ENCODE results near the gene CEP120.
"Not testable (repeated sequence)": the region's sequence is repeated elsewhere in the genome, so short reads cannot be mapped to it uniquely, and the experiment has no call there.

Gene CEP120

DNA sequence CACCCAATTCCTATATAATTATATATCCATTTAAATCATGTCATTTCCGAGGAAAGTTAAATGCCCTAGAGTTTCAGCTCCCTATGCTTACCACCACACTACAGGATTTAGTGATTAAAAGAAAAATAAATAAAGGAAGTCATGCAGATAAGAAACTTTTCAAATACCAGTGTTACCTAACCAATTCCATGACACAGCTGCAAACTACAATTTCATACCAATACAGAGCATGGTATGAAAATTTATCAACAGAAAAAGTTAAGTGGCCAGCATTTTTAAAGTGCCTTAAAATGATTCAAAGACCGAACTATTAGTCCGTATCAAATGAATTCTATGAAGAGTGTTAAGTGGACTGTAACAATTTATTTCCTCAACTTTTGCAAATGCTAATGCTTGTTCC is 35.9 kb downstream of the CEP120 start:
- no peak for DNase-seq (ENCODE audit: low read depth)

DNA sequence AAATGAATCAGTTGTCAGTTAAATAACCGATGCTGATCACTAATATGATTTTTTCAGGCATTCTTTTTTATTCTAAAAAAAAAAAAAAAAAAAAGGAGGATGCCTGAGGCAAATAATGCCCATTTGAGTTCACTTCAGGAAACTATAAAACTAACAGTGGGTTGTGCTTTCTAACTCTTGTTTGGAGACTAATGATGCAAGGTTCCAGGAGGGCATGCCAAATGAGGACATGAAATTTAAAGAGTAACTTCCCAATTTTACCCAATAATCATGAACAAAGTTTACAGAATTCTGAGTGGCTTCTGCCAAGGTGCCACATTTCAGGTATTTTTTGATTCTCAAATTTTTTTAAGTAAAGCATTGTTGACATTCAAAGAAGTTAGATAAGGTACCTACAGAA is 41.0 kb downstream of the CEP120 start:
- no peak for DNase-seq (ENCODE audit: low read depth)

DNA sequence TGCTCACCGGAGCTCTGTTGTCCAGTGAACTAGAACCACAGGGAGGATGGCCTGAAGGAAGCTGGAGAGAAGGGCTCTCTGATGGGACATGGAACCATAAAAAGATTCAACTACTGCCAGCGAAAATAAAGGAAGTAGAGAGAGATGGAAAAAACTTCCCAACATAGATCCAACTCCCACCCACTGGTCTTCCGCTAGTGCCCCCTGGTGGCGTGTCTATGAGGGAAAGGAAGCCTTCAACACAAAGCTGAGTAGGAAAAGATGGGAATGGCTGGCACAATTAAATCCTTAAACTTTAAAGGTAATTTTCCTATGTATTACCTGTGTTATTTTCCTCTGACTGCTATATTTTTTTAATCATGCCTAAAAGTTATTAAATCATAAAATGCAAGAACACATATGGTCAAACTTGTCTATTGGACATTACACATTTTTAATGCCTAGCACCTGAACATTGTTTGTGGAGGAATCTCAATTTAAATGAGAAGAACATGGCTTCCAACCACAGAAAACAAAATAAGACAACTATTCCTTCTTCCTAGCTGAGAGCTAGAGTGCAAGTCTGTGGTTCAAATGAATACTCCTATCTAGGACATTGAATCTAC is 51.5 kb downstream of the CEP120 start:
- peak; percentile 13 for DNase-seq (ENCODE audit: low read depth)

DNA sequence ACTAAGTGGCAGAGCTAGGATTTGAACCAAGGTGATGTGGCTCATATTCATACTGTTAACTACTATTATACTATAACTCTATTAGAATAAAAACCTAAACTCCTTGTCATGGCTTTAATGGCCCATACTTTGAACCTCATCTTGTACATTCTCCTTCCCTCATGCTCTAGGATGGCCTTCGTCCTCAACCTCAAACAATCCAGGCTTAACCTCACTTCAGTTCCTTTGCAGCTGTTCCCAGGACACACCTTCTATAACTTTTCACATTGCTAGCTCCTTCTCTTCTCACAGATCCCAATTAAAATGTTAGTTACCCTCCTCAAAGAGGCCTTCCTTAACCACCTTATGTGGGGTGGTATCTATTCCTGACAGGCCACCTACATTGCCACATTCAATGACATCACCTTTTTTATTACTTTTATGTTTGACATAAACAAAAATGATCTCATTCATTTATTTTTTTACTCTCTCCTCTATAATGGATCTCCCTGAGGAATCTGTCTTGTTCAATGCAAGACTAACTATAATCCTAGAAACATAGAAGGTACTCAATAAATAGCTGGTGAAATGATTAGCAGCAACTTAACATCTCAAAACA is 53.7 kb downstream of the CEP120 start:
- DNase-seq (ENCODE audit: low read depth): no peak

DNA sequence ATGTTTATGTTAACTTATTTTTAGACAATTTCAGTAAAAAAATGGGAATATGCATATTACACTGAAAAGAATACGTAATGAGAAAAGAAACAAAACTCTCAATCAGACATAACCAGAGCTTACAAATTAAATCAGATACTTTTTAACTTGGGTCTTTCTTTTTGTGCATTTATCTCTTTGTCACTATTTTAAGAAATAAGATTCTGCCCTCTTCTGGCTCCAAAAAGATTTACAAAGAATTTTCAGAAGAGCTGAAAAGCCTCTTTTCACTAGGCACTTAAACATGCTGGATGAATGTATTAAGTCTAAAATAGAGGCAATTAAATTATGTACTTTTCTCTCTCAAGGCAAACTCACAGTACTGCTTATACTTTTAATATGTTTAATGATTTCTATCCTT is 55.5 kb downstream of the CEP120 start:
- no peak for DNase-seq (ENCODE audit: low read depth)

DNA sequence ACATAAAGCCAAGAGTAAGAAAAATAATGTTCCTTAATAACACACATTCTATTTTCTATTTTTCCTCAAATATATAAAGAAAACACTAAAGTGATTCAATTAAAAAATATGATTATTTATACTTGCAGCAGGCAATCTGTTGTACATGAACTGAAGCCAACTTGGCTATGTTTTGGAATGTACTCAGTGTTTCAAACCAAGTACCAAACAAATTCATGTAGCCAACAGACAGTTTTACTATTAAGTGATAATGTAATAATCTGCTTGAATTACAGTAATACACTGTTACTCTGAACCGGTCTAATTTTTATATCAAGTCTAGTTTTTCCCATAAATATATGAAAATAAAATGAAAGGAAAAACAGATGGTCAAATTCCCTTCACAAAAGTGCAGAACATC is 58.0 kb downstream of the CEP120 start:
- no peak for DNase-seq (ENCODE audit: low read depth)

DNA sequence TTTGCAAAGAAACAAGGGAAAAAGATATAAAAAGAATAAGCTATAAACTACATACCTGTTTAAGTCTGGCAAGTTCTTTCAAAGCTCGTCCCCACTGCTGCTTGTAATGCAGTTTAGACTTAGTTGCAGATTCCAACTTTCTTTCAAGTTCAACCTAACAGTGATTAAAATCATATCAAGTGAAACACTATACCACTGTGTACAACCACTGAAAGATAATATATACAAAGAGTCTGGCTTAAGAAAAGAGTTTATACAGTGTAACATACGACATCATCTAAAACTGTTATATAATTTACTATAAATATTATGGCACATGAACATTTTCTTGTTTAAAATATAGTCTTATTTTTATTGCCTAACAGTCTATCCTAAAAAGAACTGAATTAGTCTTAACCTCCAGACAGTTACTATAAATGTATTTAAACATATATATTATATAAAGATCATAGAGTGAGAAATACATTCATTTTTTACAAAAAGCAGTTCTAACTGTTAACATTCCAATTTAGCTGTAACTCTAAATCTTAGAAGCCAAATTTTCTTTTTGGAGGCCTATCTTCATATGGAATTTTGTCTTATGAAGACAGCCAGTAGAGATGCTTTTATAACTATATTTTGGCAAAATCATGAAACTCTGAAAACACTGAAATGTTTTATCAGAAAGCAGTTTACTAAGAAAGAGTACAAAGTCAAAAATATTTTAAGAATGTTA is 58.6 kb downstream of the CEP120 start:
- DNase-seq (ENCODE audit: low read depth): no peak

DNA sequence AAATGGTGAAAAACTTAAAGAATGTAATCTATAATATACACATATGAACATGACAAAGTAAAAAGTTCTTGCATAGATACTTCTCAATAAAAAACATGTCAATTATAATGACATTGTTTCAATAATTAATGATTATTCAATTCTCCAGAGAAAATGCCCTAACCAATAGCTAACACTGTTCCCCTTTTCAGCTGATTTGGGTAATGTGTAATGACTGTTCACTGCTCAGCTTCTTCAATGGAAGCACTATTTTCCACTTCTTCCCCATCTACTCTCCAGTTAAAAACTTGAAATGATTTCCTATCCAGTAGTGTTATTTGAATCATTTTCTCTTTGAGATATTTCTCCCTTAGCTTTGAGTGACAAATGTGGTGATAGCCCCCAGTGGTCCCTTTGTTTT is 62.3 kb downstream of the CEP120 start:
- no peak for DNase-seq (ENCODE audit: low read depth)

DNA sequence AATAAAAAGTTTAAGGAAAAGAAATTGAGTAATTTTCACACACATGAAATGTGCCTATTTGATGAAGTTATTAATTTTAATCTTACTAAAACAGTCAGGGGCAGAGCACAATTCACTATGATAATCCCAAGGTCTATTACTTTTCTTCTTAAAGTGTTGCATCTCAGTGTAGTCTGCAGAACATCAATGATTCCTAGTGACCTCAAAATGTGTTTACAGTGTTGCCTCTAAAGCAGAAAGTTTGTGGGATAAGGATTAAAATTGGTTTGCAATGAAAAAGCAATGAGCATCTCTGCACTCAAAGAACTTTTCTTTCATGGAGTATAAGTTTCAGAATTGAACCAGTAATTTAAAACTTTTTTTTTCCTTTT is 63.0 kb downstream of the CEP120 start:
- no peak for DNase-seq (ENCODE audit: low read depth)

DNA sequence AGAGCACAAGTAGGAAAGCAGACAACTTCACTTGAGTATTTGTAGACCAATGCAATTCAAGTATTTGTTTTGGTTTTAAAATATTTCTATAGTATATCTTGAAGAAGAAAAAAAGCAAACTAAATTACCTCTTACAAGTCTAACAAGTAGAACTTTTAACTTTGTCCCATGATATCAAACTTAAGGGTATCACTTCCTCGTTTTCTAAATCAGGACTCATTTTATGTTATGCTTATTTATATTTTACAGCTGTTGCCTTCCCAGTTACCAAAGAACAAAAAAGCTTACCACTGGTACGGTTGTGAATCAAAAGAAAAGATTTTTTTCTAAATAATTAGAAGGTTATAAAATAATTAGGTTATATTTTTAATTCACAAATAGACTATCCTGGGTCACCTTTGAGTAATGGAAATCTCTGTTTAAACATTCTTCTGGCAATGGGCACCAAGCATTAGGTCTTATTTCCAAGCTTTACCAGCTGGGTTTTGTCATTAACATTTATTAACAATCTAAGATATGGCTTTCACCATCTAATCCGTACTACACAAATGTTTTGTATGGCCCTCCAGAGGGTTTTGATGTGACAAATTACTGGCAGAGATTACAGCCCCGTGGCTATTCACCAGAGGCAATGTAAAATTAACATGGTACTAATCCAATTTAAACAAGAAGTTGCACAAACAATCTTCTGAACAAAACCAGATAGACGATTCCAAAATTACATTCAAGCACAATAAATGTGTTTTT is 63.6 kb downstream of the CEP120 start:
- DNase-seq (ENCODE audit: low read depth): no peak

DNA sequence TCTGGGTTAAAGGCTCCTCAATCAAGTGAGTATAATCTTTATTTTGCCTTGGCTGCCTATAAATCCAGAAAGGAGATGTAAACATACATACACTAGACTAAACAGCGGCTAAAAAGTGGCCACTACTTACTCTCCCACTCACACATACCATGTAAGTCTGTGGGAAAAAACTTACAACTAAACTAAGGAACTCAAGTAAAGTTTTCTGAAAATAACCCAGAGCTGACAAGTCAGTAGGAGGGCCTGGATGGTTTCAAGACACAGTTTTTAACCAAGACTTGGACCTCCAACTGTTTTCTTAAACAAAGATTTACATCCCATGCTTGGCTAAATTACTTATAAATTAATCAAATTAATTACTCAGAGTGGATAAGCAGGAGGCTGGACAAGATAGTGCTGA is 64.5 kb downstream of the CEP120 start:
- DNase-seq (ENCODE audit: low read depth): no peak

DNA sequence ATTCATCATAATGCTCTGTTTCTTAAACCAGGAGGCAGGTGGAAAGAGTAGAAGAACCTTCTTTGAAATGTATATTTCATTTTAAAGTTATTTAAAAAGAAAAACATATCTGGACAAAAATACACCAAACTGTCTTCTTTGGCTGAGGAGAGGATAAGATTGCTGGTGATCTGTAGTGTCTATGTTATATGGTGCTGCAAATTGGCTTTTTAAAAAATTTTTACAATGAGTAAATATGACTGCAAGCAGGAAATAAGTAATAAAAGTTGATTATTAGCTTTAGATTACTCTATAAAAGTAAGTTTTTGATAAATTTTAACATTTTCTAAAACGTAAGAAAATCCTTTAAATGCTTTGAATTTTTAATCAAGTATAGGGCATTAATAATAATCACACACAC is 64.9 kb downstream of the CEP120 start:
- no peak for DNase-seq (ENCODE audit: low read depth)

DNA sequence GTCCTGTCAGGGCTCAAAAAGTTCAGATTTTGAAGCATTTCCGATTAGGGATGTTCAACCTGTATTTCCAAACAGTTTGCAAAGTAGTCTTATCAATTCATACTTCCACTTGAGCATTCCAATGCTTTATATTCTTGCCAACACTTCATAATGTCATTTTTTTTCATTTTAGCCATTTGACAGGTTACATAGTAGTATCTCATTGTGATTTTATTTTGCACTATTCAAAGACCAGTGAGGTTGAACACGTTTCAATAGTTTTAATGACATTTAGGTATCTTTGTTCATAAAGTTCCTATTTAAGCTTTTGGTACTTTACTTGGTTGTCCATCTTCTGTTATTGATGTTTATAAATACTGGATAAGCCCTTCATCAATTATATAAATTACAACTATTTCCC is 71.4 kb downstream of the CEP120 start:
- DNase-seq (ENCODE audit: low read depth): no peak

DNA sequence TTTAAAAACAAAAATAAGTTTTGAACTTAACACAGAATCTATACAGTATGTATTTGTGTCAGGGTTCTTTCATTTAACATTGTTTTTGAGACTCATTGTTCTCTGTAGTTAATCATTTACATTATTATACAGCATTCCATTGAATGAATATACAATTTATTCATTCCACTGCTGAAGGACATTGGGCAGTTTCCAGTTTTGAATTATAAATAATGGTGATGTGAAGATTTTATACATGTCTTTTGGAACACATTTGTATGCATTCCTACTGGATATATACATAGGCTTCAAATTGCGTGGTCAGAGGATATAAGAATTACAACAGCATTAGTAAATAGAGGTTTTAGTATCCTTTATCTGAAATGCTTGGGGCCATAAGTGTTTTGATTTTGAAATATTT is 72.0 kb downstream of the CEP120 start:
- DNase-seq (ENCODE audit: low read depth): no peak

DNA sequence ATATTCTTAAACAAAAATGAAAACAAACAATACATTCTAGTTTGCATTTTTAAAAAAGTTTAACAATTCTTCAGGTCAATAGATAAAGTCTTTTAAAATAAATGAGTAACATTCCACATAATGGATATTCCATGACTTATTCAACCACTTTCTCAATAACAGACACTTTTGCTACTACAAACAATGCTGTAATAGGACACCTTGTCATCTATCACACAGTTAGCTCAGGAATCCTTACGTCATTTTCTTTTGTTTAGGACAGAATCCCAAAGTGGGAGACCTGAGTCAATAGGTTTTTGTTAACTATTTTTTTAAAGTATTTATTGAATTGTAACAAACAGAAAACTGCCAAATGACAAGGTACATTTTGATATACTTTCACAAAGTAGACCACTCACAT is 72.5 kb downstream of the CEP120 start:
- DNase-seq (ENCODE audit: low read depth): no peak

DNA sequence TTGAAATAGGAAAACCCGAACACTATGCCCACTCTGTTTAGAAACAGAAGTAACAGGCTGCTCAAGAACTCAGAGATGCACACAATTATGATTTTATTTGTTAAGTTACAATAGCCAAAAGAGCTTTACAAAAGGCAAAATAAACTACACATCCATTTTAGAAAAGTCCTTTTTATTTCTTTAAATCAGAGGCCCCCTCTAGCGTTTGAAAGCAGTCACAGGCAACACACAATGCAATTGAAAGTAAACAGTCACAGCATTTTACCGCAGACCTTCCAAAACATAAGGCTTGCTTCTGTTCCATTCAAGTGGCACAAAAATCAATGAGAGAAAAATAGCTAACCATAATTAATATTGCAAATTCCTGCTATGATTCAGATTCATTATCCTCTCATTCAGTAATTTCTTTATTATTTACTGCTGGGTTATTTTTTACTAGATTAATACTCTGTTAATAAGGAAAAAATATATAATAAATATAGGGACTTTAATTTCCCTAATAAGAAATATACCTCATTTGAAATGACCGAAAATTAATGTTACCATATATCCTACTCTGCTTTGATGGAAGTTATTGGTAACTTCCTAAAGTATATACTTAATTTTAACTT is 78.3 kb downstream of the CEP120 start:
- no peak for DNase-seq (ENCODE audit: low read depth)

DNA sequence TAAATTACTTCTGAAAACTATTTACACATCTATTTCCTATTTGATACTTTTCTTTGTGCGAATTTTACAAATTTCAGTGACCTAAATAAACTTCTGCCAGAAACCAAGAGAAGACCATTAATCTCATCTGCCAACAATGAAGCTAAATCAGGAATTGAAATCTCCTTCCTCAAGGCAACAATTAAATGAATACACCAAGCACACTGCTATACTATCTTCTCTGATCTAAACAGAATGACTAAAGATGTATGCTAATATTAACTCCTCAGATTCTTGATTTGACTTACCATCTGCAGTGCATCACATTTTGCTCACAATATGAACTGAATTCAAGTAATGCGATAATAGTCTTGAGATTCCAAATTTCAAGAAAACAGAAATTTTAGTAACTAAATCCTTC is 82.3 kb downstream of the CEP120 start:
- DNase-seq (ENCODE audit: low read depth): no peak

DNA sequence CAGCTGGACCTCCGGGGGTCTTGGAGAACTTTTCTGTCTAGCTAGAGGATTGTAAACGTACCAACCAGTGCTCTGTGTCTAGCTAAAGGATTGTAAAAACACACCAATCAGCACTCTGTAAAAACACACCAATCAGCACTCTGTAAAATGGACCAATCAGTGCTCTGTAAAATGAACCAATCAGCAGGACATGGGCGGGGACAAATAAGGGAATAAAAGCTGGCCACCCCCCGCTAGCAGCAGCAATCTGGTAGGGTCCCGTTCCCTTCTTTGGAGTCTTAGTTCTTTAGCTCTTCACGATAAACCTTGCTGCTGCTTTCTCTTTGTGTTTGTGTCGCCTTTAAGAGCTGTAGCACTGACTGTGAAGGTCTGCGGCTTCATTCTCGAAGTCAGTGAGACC is 114.8 kb downstream of the CEP120 start:
- DNase-seq (ENCODE audit: low read depth): not testable (repeated sequence)

DNA sequence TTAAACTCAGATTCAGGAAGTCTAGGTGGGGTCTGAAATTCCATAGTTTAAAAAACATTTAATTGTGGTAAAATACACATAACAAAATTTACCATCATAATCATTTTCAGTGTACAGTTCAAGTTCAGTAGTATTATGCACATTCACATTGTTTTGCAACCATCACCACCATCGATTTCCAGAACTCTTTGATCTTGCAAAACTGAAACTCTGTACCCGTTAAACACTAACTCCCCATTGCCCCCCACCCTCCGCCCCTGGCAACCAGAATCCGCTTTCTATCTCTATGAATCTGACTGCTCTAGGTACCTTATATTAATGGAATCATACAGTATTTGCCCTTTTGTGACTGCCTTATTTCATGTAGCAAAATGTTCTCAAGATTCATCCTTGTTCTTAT is 117.5 kb downstream of the CEP120 start:
- DNase-seq (ENCODE audit: low read depth): no peak

DNA sequence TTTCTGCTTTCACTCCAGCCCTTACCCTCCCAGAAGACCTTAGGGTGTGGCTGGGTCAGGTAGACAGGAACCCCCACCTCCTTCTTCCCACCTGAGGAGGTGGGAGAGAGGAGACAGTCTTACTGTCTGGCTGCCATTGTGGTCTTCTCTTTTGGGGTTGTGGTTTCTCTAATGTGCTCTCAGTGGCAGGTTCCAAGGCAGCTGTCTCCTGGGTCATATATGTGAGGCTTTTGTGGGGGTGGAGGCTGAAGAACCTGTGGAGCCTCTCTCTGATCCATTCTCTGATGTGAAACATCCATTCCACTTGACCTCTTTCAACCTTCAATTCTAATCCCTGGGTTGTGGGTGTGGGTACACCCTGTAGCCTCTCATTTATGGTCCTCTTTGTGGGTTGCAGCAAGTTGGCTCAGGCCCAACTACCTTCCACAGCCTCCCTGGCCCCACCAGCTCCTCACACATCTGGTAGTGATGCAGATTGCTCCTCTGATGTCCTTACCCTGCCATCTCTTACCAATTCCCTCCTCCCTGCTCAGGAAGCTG is 118.4 kb downstream of the CEP120 start:
- DNase-seq (ENCODE audit: low read depth): no peak

DNA sequence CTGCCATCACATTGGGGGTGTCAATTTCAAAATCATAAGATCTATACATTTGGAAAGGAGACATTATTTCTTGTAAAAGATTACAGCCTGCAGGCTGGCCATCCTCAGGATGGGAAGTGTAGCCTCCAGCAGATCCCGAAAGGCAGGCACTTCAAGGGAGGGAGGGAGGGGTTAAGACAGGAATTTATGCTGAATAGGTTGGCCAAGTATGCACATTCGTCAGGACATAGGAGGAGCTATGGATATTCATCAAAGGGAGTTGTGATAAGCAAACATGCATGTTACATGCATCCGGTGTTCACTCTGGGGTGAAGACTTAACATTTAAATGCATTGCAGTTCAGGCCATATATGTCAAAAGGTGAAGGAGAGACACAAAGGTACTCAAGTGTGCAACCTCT is 119.4 kb downstream of the CEP120 start:
- DNase-seq (ENCODE audit: low read depth): no peak

DNA sequence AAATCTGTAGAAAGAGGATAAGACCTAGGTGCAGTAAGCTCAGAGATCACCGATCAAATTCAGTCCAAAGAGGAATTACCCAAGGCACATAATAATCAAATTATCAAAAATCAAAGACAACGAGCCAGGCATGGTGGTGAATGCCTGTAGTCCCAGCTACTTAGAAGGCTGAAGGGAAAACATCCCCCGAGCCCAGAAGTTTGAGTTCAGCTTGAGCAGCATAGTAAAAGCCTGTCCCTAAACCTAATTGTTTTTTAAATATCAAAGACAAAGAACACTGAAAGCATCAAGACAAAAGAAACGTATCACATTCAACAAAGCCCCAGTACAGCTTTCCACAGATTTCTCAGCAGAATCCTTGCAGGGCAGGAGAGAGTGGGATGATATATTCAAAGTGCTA is 122.9 kb downstream of the CEP120 start:
- DNase-seq (ENCODE audit: low read depth): no peak
